Measurements from ENCODE around the gene FAAP20.
"Not testable (repeated sequence)": the region's sequence is repeated elsewhere in the genome, so short reads cannot be mapped to it uniquely, and the experiment has no call there.

The FAAP20 gene

DNA sequence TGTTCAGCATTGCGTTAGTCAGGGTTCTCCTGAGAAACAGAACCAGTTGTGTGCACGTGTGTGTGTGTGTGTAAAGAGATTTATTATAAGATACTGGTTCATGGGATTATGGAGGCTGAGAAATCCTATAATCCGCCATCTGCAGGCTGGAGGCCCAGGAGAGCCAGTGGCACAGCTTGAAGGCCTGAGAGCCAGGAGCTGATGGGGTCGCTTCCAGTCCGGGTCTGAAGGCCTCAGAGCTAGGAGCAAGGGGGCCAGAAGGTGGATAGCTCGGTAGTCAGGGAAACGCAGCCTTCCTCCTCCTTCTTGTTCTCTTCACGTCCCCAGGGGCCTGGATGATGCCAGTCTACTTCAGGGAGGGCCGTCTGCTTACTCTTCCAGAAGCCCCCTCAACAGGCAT, 37.7 kb downstream of the FAAP20 start:
- no peak for DNase-seq (ENCODE audit: low spot score)

DNA sequence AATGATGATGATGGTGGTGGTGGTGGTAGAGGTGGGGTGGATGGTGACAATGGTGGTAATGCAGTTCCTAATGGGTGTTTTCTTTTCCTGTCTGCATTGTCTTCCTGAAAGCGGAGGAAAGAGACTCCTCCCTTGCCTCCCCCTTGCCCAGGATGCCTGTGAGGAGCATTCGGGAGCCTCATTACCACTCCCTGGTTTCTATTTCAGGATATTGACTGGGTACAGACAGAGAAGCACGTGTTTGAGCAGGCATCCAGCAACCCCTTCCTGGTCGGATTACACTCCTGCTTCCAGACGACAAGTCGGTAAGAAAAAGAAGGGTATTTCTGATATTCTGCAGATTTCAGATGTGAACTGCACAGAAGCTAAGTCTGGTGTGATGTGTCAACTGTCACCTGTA, 38.8 kb downstream of the FAAP20 start:
- DNase-seq (ENCODE audit: low spot score): no peak

GRCh38 chr1:2155147-2155598, 39.4 kb downstream of the FAAP20 start:
- DNase-seq (ENCODE audit: low spot score): no peak

DNA sequence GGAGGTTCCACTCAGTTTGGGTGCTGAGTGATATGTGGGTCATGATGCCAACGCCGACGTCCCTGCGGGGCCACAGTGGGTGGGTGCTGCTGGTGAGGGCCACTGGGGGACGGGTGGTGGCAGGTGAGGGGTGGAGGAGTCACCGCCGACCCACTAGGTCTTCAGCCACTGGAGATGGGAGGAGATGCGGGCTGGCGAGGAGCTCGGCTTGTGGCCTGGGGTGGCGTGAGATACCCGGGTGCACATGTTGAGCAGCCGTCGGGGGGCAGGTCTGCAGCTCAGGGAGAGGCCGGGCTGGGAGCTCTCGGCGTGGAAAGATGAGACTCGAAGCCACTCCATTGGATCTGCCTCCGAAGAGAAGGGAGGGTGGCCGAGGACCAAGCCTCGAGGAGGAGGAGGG, 40.5 kb downstream of the FAAP20 start:
- no peak for DNase-seq (ENCODE audit: low spot score)

DNA sequence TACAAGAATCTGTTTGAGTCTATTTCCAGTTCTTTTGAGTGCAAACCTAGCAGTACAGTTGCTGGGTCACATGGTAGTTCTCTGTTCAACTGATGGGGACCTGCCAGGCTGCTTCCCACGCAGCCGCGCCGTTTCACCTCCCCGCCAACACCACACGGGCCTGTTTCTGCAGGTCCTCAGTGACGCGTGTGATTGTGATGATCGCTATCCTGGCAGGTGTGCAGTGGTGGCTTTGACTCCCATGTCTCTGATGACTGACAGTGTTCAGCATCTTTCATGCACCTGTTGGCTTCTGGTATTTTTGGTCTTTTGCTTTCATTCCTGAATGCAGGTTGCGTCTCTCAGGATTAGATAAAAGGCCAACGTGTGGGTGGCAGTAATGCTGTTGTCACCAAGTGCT, 41.6 kb downstream of the FAAP20 start:
- no peak for DNase-seq (ENCODE audit: low spot score)

DNA sequence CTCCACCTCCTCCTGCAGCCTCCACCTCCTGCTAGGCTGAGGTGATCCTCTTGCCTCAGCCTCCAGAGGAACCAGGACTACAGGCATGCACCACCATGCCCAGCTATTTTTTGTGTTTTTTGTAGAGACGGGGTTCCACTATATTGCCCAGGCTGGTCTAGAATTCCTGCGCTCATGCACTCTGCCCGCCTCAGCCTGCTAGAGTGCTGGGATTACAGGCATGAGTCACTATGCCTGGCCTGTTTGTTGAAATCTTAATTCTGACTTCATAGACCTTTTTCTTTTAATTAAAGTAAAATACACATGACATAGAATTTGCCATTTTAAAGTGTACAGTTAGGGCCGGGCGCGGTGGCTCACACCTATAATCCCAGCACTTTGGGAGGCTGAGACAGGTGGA, 42.7 kb downstream of the FAAP20 start:
- no peak for DNase-seq (ENCODE audit: low spot score)

- no peak for DNase-seq (ENCODE audit: low spot score)
These were observed 43.3 kb downstream of the FAAP20 start for GRCh38 chr1:2151252-2151651.

- no peak for DNase-seq (ENCODE audit: low spot score)
These were observed 43.8 kb downstream of the FAAP20 start for GRCh38 chr1:2150801-2151200.

DNA sequence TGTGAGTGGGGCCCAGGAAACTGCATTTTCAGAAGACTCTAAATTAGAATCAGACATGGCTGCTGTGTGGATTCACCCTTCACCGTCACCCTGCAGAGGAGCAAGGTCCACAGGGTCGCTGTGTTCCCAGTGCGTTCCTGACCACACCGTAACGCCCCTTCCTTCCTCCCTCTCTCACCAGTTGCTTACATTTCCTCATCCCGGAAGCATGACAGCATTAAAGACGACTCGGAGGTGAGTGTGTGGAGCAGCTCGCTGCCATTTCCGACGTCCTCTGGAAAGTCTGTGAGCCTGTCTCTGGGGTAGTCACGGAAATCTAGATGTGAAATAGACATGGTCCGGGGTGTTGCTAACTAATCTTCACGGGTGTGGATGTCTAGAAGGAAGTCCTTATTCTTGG, 45.9 kb downstream of the FAAP20 start:
- no peak for DNase-seq (ENCODE audit: low spot score)

GRCh38 chr1:2147869-2148268, 46.7 kb downstream of the FAAP20 start:
- DNase-seq (ENCODE audit: low spot score): not testable (repeated sequence)

DNA sequence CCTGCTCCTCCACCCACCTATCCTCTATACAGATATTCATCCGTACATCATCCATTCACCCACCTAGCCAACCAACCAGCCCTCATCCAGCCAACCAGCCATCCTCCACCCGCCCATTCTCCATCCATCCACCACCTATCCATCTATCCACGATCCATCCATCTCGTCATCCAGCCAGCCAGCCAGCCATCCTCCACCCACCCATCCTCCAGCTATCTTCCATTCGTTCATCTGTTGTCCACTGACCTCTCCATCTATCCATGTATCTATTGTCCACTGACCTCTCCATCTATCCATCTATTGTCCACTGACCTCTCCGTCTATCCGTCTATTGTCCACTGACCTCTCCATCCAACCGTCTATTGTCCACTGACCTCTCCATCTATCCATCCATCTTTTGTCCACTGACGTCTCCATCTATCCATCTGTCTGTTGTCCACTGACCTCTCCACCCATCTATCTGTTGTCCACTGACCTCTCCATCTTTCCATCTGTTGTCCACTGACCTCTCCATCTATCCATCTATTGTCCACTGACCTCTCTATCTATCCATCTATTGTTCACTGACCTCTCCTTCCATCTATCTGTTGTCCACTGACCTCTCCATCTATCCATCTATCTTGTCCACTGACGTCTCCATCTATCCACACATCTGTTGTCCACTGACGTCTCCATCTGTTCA, 47.6 kb downstream of the FAAP20 start:
- DNase-seq (ENCODE audit: low spot score): no peak

DNA sequence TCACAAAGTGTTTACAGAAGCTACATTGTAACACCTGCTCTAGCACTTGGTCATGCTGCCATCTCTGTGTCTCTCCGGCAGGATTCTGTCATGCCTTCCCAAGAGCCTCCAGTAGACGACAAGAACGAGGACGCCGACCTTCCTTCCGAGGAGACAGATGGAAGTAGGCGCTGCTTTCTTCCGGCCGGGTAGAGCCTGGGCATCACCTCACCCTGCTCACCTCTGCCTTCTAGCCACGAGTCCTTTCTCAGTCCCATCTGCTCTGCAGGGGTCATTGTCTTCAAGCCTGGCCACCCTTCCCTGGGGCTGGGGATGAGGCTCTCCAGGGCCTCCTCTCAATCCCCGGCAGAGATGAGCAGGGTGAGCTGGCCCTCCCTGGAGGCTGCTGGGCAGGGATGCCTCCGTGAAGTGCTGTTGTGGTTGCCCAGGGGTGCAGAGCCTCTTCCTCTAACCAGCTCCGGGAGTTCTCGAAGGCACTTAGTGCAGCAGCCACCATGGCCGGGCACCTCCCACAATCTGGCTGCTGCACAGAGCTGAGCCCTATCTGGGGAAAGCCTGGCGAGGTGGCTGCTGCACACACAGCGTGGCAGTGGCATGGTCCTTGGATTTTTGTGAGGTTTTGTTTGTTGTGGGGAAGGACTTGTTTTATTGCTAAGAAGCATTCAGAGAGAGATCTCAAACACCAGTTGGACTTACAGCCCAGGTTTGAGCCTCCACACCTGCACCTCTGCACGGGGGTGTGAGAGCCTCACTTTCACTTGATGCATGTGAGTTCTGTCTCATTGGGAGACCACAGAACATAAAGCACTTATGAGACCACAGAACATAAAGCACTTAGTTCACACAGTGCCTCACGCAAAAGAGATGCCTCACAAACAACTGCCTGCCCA, 48.4 kb downstream of the FAAP20 start:
- no peak for DNase-seq (ENCODE audit: low spot score)

DNA sequence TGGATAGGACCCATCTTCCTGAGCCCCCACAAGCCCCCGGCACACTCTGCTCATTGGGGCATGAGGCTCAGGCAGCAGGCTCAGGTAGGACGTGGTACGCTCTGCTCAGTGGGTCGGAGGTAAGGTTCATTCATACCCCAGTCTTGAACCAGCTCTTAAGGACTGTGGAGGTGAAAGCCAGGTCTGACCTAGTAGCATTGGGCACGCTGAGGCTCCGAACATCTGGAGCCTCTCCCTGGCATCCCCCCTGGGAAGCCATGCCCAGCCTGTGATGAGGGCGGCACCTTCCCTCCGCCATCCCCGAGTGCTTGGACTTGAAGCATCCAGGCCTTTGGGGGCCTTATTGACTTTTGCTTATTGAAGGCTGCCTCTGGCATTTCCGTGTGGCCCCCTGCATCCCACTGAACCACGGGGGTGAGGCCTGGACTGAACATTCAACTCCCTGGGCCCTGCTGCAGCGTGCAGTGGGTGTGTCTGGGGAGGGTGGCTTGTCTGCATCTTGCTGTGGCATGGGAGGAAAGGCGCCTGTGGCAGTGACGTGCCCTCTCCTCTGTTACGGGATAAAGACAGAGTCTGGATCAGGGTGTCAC, 50.0 kb downstream of the FAAP20 start:
- DNase-seq (ENCODE audit: low spot score): no peak

DNA sequence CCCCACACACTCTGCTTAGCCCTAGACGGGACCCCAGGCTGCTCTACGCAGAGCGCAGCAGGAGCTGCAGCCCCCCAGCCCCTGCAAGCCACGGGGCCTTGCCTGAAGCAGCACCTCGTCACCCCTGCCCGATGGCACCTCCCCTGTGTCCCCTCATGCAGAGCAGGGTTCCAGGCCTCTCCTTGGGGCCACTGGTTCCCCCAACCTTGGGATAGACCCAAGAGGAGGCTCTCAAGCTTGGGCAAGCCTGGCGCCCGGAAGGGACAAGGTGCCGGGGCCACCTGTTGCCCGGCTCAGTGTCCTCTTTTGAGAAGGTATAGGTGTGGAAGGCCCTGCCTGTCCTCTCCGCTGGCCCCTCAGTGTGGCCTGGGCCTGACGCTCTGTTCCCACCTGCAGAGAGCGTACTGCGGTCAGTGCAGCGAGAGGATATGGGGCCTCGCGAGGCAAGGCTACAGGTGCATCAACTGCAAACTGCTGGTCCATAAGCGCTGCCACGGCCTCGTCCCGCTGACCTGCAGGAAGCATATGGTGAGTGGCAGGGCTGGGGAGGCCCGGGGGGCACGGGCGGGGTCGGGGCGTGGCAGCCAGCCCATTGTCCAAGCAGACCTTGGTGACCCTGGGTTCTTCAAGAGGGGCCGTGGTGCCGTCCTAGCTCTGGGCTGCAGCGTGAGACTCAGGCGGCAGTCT, 50.6 kb downstream of the FAAP20 start:
- DNase-seq (ENCODE audit: low spot score): no peak

- no peak for DNase-seq (ENCODE audit: low spot score)
These were observed 53.5 kb downstream of the FAAP20 start for GRCh38 chr1:2141025-2141424.

Data from COLO829 (cell line).